IPS-18a (cell line): ENCODE data around the gene CCDC32.

Experiments
- H3K27ac ChIP-seq: one replicate; pipeline ENCODE4 v1.5.1; 2013; ENCODE audit warnings: low read length
- H3K27me3 ChIP-seq: one replicate; pipeline ENCODE4 v1.6.1; 2013; ENCODE audit warnings: mild to moderate bottlenecking, low read length; ENCODE audit not compliant: control insufficient read depth, insufficient read depth
- H3K36me3 ChIP-seq: one replicate; pipeline ENCODE4 v1.6.1; 2013; ENCODE audit warnings: low read depth, low read length; ENCODE audit not compliant: control insufficient read depth
- H3K4me1 ChIP-seq: one replicate; pipeline ENCODE4 v1.6.1; 2013; ENCODE audit warnings: low read depth, low read length; ENCODE audit not compliant: control insufficient read depth
- H3K4me3 ChIP-seq: one replicate; pipeline ENCODE4 v1.5.1; 2013; ENCODE audit warnings: low read length
- H3K9ac ChIP-seq: one replicate; pipeline ENCODE4 v1.6.1; 2013; ENCODE audit warnings: mild to moderate bottlenecking, low read length, moderate library complexity
- H3K9me3 ChIP-seq: one replicate; pipeline ENCODE4 v1.6.1; 2013; ENCODE audit warnings: low read depth, low read length; ENCODE audit not compliant: control insufficient read depth

The CCDC32 gene

GRCh38 chr15:40565333-40566238 is 744 bp upstream of the CCDC32 start:
- no peak overlapping the region for H3K27ac ChIP-seq
- peaks cover 12% of the 10 kb centered on the region for H3K4me1 ChIP-seq
- H3K9ac ChIP-seq, result no peak overlapping the region
- H3K36me3 ChIP-seq, result no peaks in the 10 kb centered on the region
- H3K9me3 ChIP-seq, result no peaks in the 10 kb centered on the region
- peak overlapping the region; percentile 89 for H3K4me3 ChIP-seq
- H3K27me3 ChIP-seq, result no peaks in the 10 kb centered on the region

- Histone ChIP-seq H3K9me3 (no peaks in the 10 kb centered on the region), H3K27ac (no peak overlapping the region), H3K4me3 (no peak overlapping the region), H3K27me3 (no peaks in the 10 kb centered on the region), H3K9ac (no peak overlapping the region), H3K4me1 (peaks cover 1% of the 10 kb centered on the region), H3K36me3 (no peaks in the 10 kb centered on the region)
Measured at GRCh38 chr15:40563426-40563825, 1.4 kb downstream of the CCDC32 start.

- Histone ChIP-seq H3K36me3 (no peaks in the 10 kb centered on the region), H3K9me3 (no peaks in the 10 kb centered on the region), H3K4me3 (no peak overlapping the region), H3K27ac (no peak overlapping the region), H3K9ac (no peak overlapping the region), H3K27me3 (no peaks in the 10 kb centered on the region), H3K4me1 (no peaks in the 10 kb centered on the region)
Measured at GRCh38 chr15:40562691-40563090, 2.2 kb downstream of the CCDC32 start.

- Histone ChIP-seq H3K4me1 (peaks cover 11% of the 10 kb centered on the region), H3K4me3 (no peak overlapping the region), H3K9ac (no peak overlapping the region), H3K36me3 (no peaks in the 10 kb centered on the region), H3K27ac (no peak overlapping the region), H3K27me3 (no peaks in the 10 kb centered on the region), H3K9me3 (no peaks in the 10 kb centered on the region)
Measured at GRCh38 chr15:40558952-40559742, 5.7 kb downstream of the CCDC32 start.

GRCh38 chr15:40555876-40556275 is 9.0 kb downstream of the CCDC32 start:
- H3K27ac ChIP-seq, result no peak overlapping the region
- H3K27me3 ChIP-seq, result no peaks in the 10 kb centered on the region
- H3K4me3 ChIP-seq, result no peak overlapping the region
- H3K4me1 ChIP-seq, result peaks cover 26% of the 10 kb centered on the region
- H3K9me3 ChIP-seq, result no peaks in the 10 kb centered on the region
- H3K9ac ChIP-seq, result no peak overlapping the region
- no peaks in the 10 kb centered on the region for H3K36me3 ChIP-seq

- Histone ChIP-seq H3K9me3 (no peaks in the 10 kb centered on the region), H3K4me1 (peaks cover 26% of the 10 kb centered on the region), H3K36me3 (no peaks in the 10 kb centered on the region), H3K4me3 (peak overlapping the region; percentile 19), H3K9ac (peak overlapping the region; percentile 10), H3K27ac (no peak overlapping the region), H3K27me3 (no peaks in the 10 kb centered on the region)
Measured at GRCh38 chr15:40554161-40554525, 10.7 kb downstream of the CCDC32 start.

- Histone ChIP-seq H3K9ac (no peak overlapping the region), H3K27ac (no peak overlapping the region), H3K4me1 (peaks cover 26% of the 10 kb centered on the region), H3K27me3 (no peaks in the 10 kb centered on the region), H3K36me3 (no peaks in the 10 kb centered on the region), H3K4me3 (no peak overlapping the region), H3K9me3 (no peaks in the 10 kb centered on the region)
Measured at GRCh38 chr15:40550341-40551037, 14.4 kb downstream of the CCDC32 start.

- Histone ChIP-seq H3K9me3 (no peaks in the 10 kb centered on the region), H3K27ac (no peak overlapping the region), H3K36me3 (no peaks in the 10 kb centered on the region), H3K4me1 (peaks cover 22% of the 10 kb centered on the region), H3K9ac (no peak overlapping the region), H3K27me3 (no peaks in the 10 kb centered on the region), H3K4me3 (no peak overlapping the region)
Measured at GRCh38 chr15:40549894-40550293, 14.9 kb downstream of the CCDC32 start.

GRCh38 chr15:40548610-40549009 is 16.2 kb downstream of the CCDC32 start:
- Histone ChIP-seq H3K36me3 (no peaks in the 10 kb centered on the region), H3K27me3 (no peaks in the 10 kb centered on the region), H3K4me3 (no peak overlapping the region), H3K27ac (no peak overlapping the region), H3K4me1 (peaks cover 10% of the 10 kb centered on the region), H3K9me3 (no peaks in the 10 kb centered on the region), H3K9ac (no peak overlapping the region)

- H3K4me1 ChIP-seq, result no peaks in the 10 kb centered on the region
Measured at GRCh38 chr15:40545457-40545856, 19.4 kb downstream of the CCDC32 start.

GRCh38 chr15:40543631-40544294 is 21.1 kb downstream of the CCDC32 start:
- Histone ChIP-seq H3K4me1 (no peaks in the 10 kb centered on the region), H3K4me3 (no peak overlapping the region), H3K27ac (no peak overlapping the region), H3K36me3 (no peaks in the 10 kb centered on the region), H3K27me3 (no peaks in the 10 kb centered on the region), H3K9ac (no peak overlapping the region), H3K9me3 (no peaks in the 10 kb centered on the region)

More at GRCh38 chr15:40545457-40545856, 19.4 kb downstream of the CCDC32 start:
- H3K27ac ChIP-seq, result no peak overlapping the region
- H3K9me3 ChIP-seq, result no peaks in the 10 kb centered on the region
- no peaks in the 10 kb centered on the region for H3K27me3 ChIP-seq
- H3K4me3 ChIP-seq, result no peak overlapping the region
- H3K36me3 ChIP-seq, result no peaks in the 10 kb centered on the region
- no peak overlapping the region for H3K9ac ChIP-seq
